Karpas-422 (cell line): Measurements from ENCODE around the gene EPYC. TPM values are rescaled to one million over a fixed set of nuclear protein-coding genes. Genes with fewer than 3 reads are reported as not detected.

Source experiments
- DNase-seq: peaks from one replicate; pipeline ENCODE4 v3.0.0-alpha.2; 2015
- H2AFZ ChIP-seq: fragments of 200-600 bp; sonication (generic); 2 replicates; pipeline ENCODE4 v1.6.1; 2014; ENCODE audit warnings: antibody characterized with exemption, low read length, mixed read lengths
- H3K27ac ChIP-seq: fragments of 200-600 bp; sonication (generic); 2 replicates; pipeline ENCODE4 v1.5.1; 2014; ENCODE audit warnings: mild to moderate bottlenecking, low read length, moderate library complexity
- H3K27me3 ChIP-seq: fragments of 200-600 bp; sonication (generic); 2 replicates; pipeline ENCODE4 v1.6.1; 2014; ENCODE audit warnings: low read length, mixed read lengths
- H3K36me3 ChIP-seq: fragments of 200-600 bp; sonication (generic); 2 replicates; pipeline ENCODE4 v1.6.1; 2014; ENCODE audit warnings: low read length, mixed read lengths; ENCODE audit not compliant: insufficient read depth
- H3K4me1 ChIP-seq: fragments of 200-600 bp; sonication (generic); 2 replicates; pipeline ENCODE4 v1.6.1; 2014; ENCODE audit warnings: mild to moderate bottlenecking, low read length, mixed read lengths
- H3K4me2 ChIP-seq: fragments of 200-600 bp; sonication (generic); 2 replicates; pipeline ENCODE4 v1.6.1; 2014; ENCODE audit warnings: low read length, low read depth, mild to moderate bottlenecking; ENCODE audit not compliant: poor library complexity, severe bottlenecking
- H3K4me3 ChIP-seq: fragments of 200-600 bp; sonication (generic); 2 replicates; pipeline ENCODE4 v1.5.1; 2014; ENCODE audit warnings: mild to moderate bottlenecking, antibody characterized with exemption, low read length, mixed read lengths
- H3K79me2 ChIP-seq: fragments of 200-600 bp; sonication (generic); 2 replicates; pipeline ENCODE4 v1.6.1; 2014; ENCODE audit warnings: mild to moderate bottlenecking, low read length, mixed read lengths
- H3K9ac ChIP-seq: fragments of 200-600 bp; sonication (generic); 2 replicates; pipeline ENCODE4 v1.6.0; 2014; ENCODE audit warnings: low read length
- H3K9me2 ChIP-seq: fragments of 200-600 bp; sonication (generic), shearing (Covaris generic); replicated peaks from 2 replicates; pipeline ENCODE4 v1.6.0; 2014; ENCODE audit warnings: mild to moderate bottlenecking, low read length, moderate library complexity; ENCODE audit not compliant: insufficient read depth
- H3K9me3 ChIP-seq: fragments of 300-700, 200-600 bp; sonication (generic); 2 replicates; pipeline ENCODE4 v1.6.1; 2014; ENCODE audit warnings: low read length, mixed read lengths
- H4K20me1 ChIP-seq: fragments of 200-600 bp; sonication (generic); 2 replicates; pipeline ENCODE4 v1.6.1; 2014; ENCODE audit warnings: mild to moderate bottlenecking, antibody characterized with exemption, low read length, low read depth; ENCODE audit not compliant: insufficient read depth
- total RNA-seq: library from RNA; depleted of rRNA; stranded (reverse); fragments of >200 nt; shearing (Covaris generic); gene quantifications from 2 replicates; pipeline ENCODE4 v1.2.3, GENCODE V29; 2014; ENCODE audit warnings: low replicate concordance; rRNA removed

Gene EPYC
- total RNA-seq, 1 experiment from 2014 or later: not detected

- H3K9me3 ChIP-seq: no peaks in the 10 kb centered on the region
Measured at GRCh38 chr12:90922145-90922627, 82.6 kb downstream of the EPYC start.

DNA sequence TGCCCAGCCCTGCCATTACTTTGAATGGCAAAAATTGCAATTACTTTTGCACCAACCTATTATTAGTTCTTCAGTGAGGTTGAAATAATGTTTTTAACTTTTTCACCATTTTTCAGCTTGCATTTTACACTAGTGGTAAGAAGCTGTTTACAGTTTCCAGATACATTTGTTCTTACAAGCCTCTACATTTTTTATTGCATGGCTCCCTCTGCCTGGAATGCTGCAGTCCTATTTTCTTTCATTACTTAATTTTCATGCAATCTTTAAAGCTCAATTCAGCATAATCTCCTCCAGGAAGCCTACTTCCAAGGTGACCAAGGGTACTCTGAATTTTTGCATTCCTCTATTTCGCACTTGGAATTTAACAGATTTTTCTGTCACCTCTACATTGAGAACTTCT, 83.2 kb downstream of the EPYC start:
- Histone ChIP-seq H3K27ac (no peak overlapping the region), H3K9me3 (no peaks in the 10 kb centered on the region), H3K9ac (no peak overlapping the region), H3K4me3 (no peak overlapping the region), H3K27me3 (no peaks in the 10 kb centered on the region), H3K36me3 (no peaks in the 10 kb centered on the region), H2AFZ (no peak overlapping the region), H3K4me2 (no peak overlapping the region), H3K9me2 (no peaks in the 10 kb centered on the region), H4K20me1 (no peaks in the 10 kb centered on the region), H3K4me1 (no peaks in the 10 kb centered on the region), H3K79me2 (no peaks in the 10 kb centered on the region)
- DNase-seq: no peak

More at GRCh38 chr12:90922145-90922627, 82.6 kb downstream of the EPYC start:
- Histone ChIP-seq H3K9me2 (no peaks in the 10 kb centered on the region), H3K4me1 (no peaks in the 10 kb centered on the region), H3K9ac (no peak overlapping the region), H3K27ac (no peak overlapping the region), H3K79me2 (no peaks in the 10 kb centered on the region), H3K36me3 (no peaks in the 10 kb centered on the region), H2AFZ (no peak overlapping the region), H3K27me3 (no peaks in the 10 kb centered on the region), H3K4me3 (no peak overlapping the region), H3K4me2 (no peak overlapping the region), H4K20me1 (no peaks in the 10 kb centered on the region)
- DNase-seq: no peak

DNA sequence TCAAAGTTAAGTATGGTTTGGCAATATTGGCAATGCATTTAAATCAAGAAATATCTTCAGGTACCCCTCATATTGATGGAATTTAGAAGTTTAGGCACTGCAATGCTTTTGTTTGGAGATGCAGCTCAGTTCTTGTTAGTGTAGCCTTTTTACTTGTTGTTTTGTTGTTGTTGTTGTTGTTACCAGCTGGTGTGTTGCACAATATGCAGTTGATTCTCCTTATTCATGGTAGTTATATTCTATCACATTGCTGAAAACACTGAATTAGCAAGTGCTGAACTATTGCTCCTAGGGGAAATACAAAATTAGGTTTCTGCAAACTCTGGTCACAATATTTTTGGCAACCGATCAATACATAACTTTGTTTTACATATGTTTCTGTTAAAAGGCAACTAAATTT, 84.5 kb downstream of the EPYC start:
- Histone ChIP-seq H3K4me1 (no peaks in the 10 kb centered on the region), H3K9me2 (no peaks in the 10 kb centered on the region), H3K79me2 (no peaks in the 10 kb centered on the region), H3K4me2 (no peak overlapping the region), H3K36me3 (no peaks in the 10 kb centered on the region), H3K4me3 (no peak overlapping the region), H3K27me3 (no peaks in the 10 kb centered on the region), H3K9ac (no peak overlapping the region), H4K20me1 (no peaks in the 10 kb centered on the region), H3K9me3 (no peaks in the 10 kb centered on the region), H3K27ac (no peak overlapping the region), H2AFZ (no peak overlapping the region)
- DNase-seq: no peak

DNA sequence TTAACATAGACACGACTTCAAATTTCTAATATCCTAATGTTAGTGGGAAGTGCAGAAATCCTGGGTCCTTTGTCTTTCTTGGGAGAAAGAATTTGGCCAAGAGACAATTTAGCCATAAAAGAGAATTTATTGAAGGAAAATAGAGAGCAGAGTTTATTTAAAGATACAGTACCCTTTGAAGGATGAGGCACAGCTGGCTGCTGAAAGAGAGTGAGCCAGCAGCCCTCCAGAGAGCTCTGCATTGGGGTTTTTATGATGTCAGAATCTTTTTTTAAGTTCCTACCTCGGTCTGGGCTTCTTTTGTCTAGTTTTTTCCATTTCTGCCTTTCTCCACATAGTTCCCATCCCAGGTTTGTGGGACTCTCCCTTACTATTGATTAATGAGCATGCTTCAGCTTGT, 87.3 kb downstream of the EPYC start:
- Histone ChIP-seq H3K4me2 (no peak overlapping the region), H3K79me2 (no peaks in the 10 kb centered on the region), H3K9me3 (no peaks in the 10 kb centered on the region), H3K27me3 (no peaks in the 10 kb centered on the region), H3K4me3 (no peak overlapping the region), H3K27ac (no peak overlapping the region), H3K9me2 (no peaks in the 10 kb centered on the region), H3K4me1 (no peaks in the 10 kb centered on the region), H2AFZ (no peak overlapping the region), H3K36me3 (no peaks in the 10 kb centered on the region), H4K20me1 (no peaks in the 10 kb centered on the region), H3K9ac (no peak overlapping the region)
- no peak for DNase-seq

GRCh38 chr12:90916516-90916915, 88.3 kb downstream of the EPYC start:
- no peak overlapping the region for H3K4me3 ChIP-seq
- no peaks in the 10 kb centered on the region for H3K79me2 ChIP-seq
- no peaks in the 10 kb centered on the region for H3K4me1 ChIP-seq
- no peak overlapping the region for H2AFZ ChIP-seq
- H3K27me3 ChIP-seq: no peaks in the 10 kb centered on the region
- H4K20me1 ChIP-seq: no peaks in the 10 kb centered on the region
- no peak for DNase-seq
- H3K27ac ChIP-seq: no peak overlapping the region
- H3K36me3 ChIP-seq: no peaks in the 10 kb centered on the region
- H3K9ac ChIP-seq: no peak overlapping the region
- no peaks in the 10 kb centered on the region for H3K9me2 ChIP-seq
- H3K4me2 ChIP-seq: no peak overlapping the region
- no peaks in the 10 kb centered on the region for H3K9me3 ChIP-seq

DNA sequence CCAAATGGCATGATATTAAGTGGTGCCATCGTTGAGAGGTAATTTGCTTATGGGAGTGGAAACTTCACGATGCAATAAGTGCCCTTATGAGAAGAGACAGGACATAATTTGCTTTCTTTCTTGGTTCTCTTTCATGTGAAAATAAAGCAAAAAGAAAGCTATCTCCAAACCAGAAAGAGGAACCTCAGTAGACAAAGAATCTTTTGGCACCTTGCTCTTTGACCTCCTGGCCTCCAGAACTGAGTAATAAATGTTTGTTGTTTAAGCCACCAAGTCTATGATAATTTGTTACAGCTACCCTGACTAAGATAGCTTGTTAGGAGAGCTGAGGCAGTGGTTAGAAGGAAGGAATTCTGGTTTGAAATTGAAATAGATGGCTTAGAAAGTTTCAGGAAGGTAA, 89.4 kb downstream of the EPYC start:
- Histone ChIP-seq H3K79me2 (no peaks in the 10 kb centered on the region), H3K9ac (no peak overlapping the region), H4K20me1 (no peaks in the 10 kb centered on the region), H3K4me1 (no peaks in the 10 kb centered on the region), H3K9me3 (no peaks in the 10 kb centered on the region), H3K4me2 (no peak overlapping the region), H3K4me3 (no peak overlapping the region), H3K27me3 (no peaks in the 10 kb centered on the region), H2AFZ (no peak overlapping the region), H3K36me3 (no peaks in the 10 kb centered on the region), H3K27ac (no peak overlapping the region), H3K9me2 (no peaks in the 10 kb centered on the region)
- no peak for DNase-seq

Other genes with a start within 250 kb of the EPYC start
- not detected in 2 replicates for gene CCER1, start 49.8 kb downstream of the EPYC start, total RNA-seq
- not detected in 2 replicates for gene KERA, start 53.1 kb upstream of the EPYC start, total RNA-seq
- gene LUM, start 106.5 kb upstream of the EPYC start, total RNA-seq: not detected in 2 replicates
- 612 and 1,580 TPM in 2 replicates for gene DCN, start 177.8 kb upstream of the EPYC start, total RNA-seq